DND-41 (cell line): ENCODE measurements around the gene ZNF75A.

Experiments used
- ATAC-seq: fragments of 200-7000 bp; cut with Tn5 transposase; 3 replicates; pipeline ENCODE4 v1.9.1; 2021; ENCODE audit warnings: low read depth; ENCODE audit not compliant: insufficient read depth
- DNase-seq: peaks from one replicate; pipeline ENCODE4 v3.0.0-alpha.2; 2020
- H2AFZ ChIP-seq: 2 replicates; pipeline ENCODE4 v1.6.0; 2012; ENCODE audit warnings: low read depth, low read length
- H3K27ac ChIP-seq: 2 replicates; pipeline ENCODE4 v1.5.1; 2012; ENCODE audit warnings: low read length, inconsistent platforms
- H3K27me3 ChIP-seq: fragments of 200-600 bp; sonication (generic); 2 replicates; pipeline ENCODE4 v1.6.0; 2012; ENCODE audit warnings: low read length, mild to moderate bottlenecking, inconsistent platforms; ENCODE audit not compliant: insufficient read depth, poor library complexity
- H3K36me3 ChIP-seq: 2 replicates; pipeline ENCODE4 v1.5.1; 2012; ENCODE audit warnings: low read length, inconsistent platforms; ENCODE audit not compliant: insufficient read depth
- H3K4me1 ChIP-seq: 2 replicates; pipeline ENCODE4 v1.5.1; 2012; ENCODE audit warnings: mild to moderate bottlenecking, low read length; ENCODE audit not compliant: insufficient read depth
- H3K4me2 ChIP-seq: 2 replicates; pipeline ENCODE4 v1.6.0; 2012; ENCODE audit warnings: mild to moderate bottlenecking, moderate library complexity, low read length, inconsistent platforms; ENCODE audit not compliant: insufficient read depth
- H3K4me3 ChIP-seq, 2 experiments: fragments of 200-600 bp in 1 of 2; shearing (Covaris generic) in 1 of 2; 2 replicates each; pipeline ENCODE4 v1.5.1; 2012 to 2016; ENCODE audit warnings: inconsistent platforms in 2 of 2, low read length in 2 of 2, mild to moderate bottlenecking in 2 of 2, low read depth in 1 of 2, moderate library complexity in 1 of 2
- H3K79me2 ChIP-seq: 2 replicates; pipeline ENCODE4 v1.6.0; 2012; ENCODE audit warnings: low read length, inconsistent platforms; ENCODE audit not compliant: insufficient read depth
- H3K9ac ChIP-seq: 2 replicates; pipeline ENCODE4 v1.6.0; 2012; ENCODE audit warnings: low read depth, mild to moderate bottlenecking, inconsistent platforms, low read length, moderate library complexity
- H3K9me3 ChIP-seq: 2 replicates; pipeline ENCODE4 v1.5.1; 2012; ENCODE audit warnings: low read length, moderate library complexity, mild to moderate bottlenecking, inconsistent platforms; ENCODE audit not compliant: insufficient read depth, severe bottlenecking
- H4K20me1 ChIP-seq: 2 replicates; pipeline ENCODE4 v1.6.0; 2012; ENCODE audit warnings: low read length; ENCODE audit not compliant: insufficient read depth
- CTCF ChIP-seq: IDR thresholded peaks from 2 replicates; pipeline ENCODE4 v1.5.1; 2012; ENCODE audit warnings: borderline replicate concordance, low read length, moderate library complexity, mild to moderate bottlenecking; ENCODE audit not compliant: poor library complexity, severe bottlenecking; ENCODE audit errors: extremely low read depth
- EZH2 ChIP-seq: IDR thresholded peaks from 3 replicates; pipeline ENCODE4 v1.6.1; 2012; ENCODE audit warnings: borderline replicate concordance, low read depth, mild to moderate bottlenecking, moderate library complexity, low read length, inconsistent platforms; ENCODE audit not compliant: severe bottlenecking

Gene ZNF75A

DNA sequence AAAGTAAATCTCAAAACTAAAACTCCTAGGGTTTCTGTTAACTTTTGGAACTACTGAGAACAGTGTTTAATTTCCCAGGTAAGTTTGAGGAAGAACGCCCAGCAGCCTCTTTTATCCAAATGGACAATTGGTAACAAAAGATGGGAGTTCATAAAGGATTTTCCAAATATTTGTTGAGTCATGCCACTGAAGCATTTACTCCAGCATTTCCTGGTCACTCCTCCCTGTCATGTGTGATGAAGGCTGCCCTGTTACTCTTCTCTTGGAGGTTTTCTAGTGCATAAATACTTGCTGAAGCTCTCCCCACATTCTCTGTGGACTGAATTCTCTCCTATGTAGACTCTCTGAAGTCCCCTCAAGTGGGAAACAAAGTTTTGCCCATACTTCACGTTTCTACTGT, 16.5 kb downstream of the ZNF75A start:
- TF ChIP-seq CTCF (no peak), EZH2 (no peak)
- Histone ChIP-seq H4K20me1 (no peaks in the 10 kb centered on the region), H3K4me1 (no peaks in the 10 kb centered on the region), H3K9me3 (peaks cover 23% of the 10 kb centered on the region), H3K79me2 (no peaks in the 10 kb centered on the region), H3K27ac (no peak overlapping the region), H3K4me2 (no peak overlapping the region), H2AFZ (no peak overlapping the region), H3K9ac (no peak overlapping the region), H3K27me3 (no peaks in the 10 kb centered on the region), H3K4me3 (no peak overlapping the region), H3K36me3 (peaks cover 7% of the 10 kb centered on the region; the same call in 1 of the 2 replicates)
- no peak for ATAC-seq
- no peak for DNase-seq

- DNase-seq (no peak), ATAC-seq (no peak)
- no peaks in the 10 kb centered on the region for H3K27me3 ChIP-seq
- no peaks in the 10 kb centered on the region for H3K4me1 ChIP-seq
- no peaks in the 10 kb centered on the region for H3K9me3 ChIP-seq
- H3K4me2 ChIP-seq: no peak overlapping the region
- no peaks in the 10 kb centered on the region for H3K36me3 ChIP-seq
- no peak overlapping the region for H2AFZ ChIP-seq
- no peak overlapping the region for H3K9ac ChIP-seq
- no peak overlapping the region for H3K4me3 ChIP-seq
- TF ChIP-seq EZH2: no peak
- no peak for TF ChIP-seq CTCF
- H3K79me2 ChIP-seq: no peaks in the 10 kb centered on the region
- H3K27ac ChIP-seq: no peak overlapping the region
- H4K20me1 ChIP-seq: no peaks in the 10 kb centered on the region
Observed at GRCh38 chr16:3327514-3327913, 22.2 kb downstream of the ZNF75A start.

GRCh38 chr16:3328104-3328503, 22.8 kb downstream of the ZNF75A start:
- H3K79me2 ChIP-seq: no peaks in the 10 kb centered on the region
- ATAC-seq: no peak
- H3K4me1 ChIP-seq: no peaks in the 10 kb centered on the region
- DNase-seq: no peak
- no peak overlapping the region for H2AFZ ChIP-seq
- H3K9ac ChIP-seq: no peak overlapping the region
- H3K4me3 ChIP-seq: no peak overlapping the region
- H3K4me2 ChIP-seq: no peak overlapping the region
- H3K27ac ChIP-seq: no peak overlapping the region
- no peaks in the 10 kb centered on the region for H3K36me3 ChIP-seq
- no peaks in the 10 kb centered on the region for H3K27me3 ChIP-seq
- no peaks in the 10 kb centered on the region for H3K9me3 ChIP-seq
- no peaks in the 10 kb centered on the region for H4K20me1 ChIP-seq
- no peak for TF ChIP-seq EZH2
- no peak for TF ChIP-seq CTCF

DNA sequence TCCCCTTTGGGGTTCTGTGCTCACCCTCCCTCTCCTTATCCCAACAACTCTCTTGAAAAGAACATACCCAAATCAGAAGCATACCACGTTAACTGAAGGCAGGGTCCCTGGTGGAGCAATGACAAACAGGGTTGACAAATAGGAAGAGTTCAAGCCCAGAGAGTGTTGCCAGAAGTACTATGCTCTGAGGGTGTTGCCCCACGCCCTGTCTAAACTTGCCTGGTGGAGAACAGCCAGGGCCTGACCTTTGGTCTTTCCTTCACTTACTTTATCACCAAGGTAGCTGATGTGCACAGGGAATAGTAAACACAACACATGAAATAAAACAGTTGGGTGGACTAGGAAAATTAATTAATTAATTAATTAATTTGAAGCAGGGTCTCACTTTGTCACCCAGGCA, 23.3 kb downstream of the ZNF75A start:
- ATAC-seq (no peak), DNase-seq (no peak)
- H3K27ac ChIP-seq: no peak overlapping the region
- H2AFZ ChIP-seq: no peak overlapping the region
- no peak overlapping the region for H3K9ac ChIP-seq
- no peaks in the 10 kb centered on the region for H4K20me1 ChIP-seq
- TF ChIP-seq CTCF (no peak), EZH2 (no peak)
- no peak overlapping the region for H3K4me2 ChIP-seq
- no peaks in the 10 kb centered on the region for H3K36me3 ChIP-seq
- H3K79me2 ChIP-seq: no peaks in the 10 kb centered on the region
- H3K9me3 ChIP-seq: no peaks in the 10 kb centered on the region
- no peak overlapping the region for H3K4me3 ChIP-seq
- H3K27me3 ChIP-seq: no peaks in the 10 kb centered on the region
- H3K4me1 ChIP-seq: no peaks in the 10 kb centered on the region
